H1 (cell line): ENCODE results near the gene NIM1K. TPM values are rescaled to one million over a fixed set of nuclear protein-coding genes. Genes with fewer than 3 reads are reported as not detected.

Source experiments
- CTCF ChIA-PET: fragments of 300-600 bp; sonication (Branson Sonifier 250); formaldehyde crosslinking; loops from one replicate; lab custom pipeline; 2021; ENCODE audit not compliant: partially characterized antibody; lab: Charles Lee
- POLR2A ChIA-PET: fragments of 300-600 bp; sonication (Branson Sonifier 250); formaldehyde crosslinking; loops from one replicate; lab custom pipeline; 2021; ENCODE audit warnings: inconsistent platforms; ENCODE audit not compliant: partially characterized antibody; lab: Charles Lee
- DNase-seq, 2 experiments: peaks; one replicate each; pipeline versions ENCODE4 v3.0.0 to v3.0.0-alpha.2; 2010 to 2022; ENCODE audit warnings: low spot score in 2 of 2, low read depth in 1 of 2, mixed read lengths in 1 of 2
- FAIRE-seq: peaks from 2 replicates; lab custom pipeline; 2011; peaks lifted over from hg19 to GRCh38; lab: Jason Lieb, UNC
- H2AFZ ChIP-seq: 2 replicates; pipeline ENCODE4 v1.8.1; 2012; ENCODE audit warnings: low read length, inconsistent platforms
- H2AK5ac ChIP-seq: 2 replicates; pipeline ENCODE4 v1.6.1; 2013; ENCODE audit warnings: low read depth, low read length
- H2BK120ac ChIP-seq: replicated peaks from 2 replicates; pipeline ENCODE3; 2013; ENCODE audit warnings: low read depth, low read length, inconsistent platforms
- H2BK12ac ChIP-seq: 2 replicates; pipeline ENCODE4 v1.6.1; 2013; ENCODE audit warnings: low read depth, low read length
- H2BK15ac ChIP-seq: 2 replicates; pipeline ENCODE4 v1.6.1; 2013; ENCODE audit warnings: low read length
- H2BK20ac ChIP-seq: 2 replicates; pipeline ENCODE4 v1.6.1; 2013; ENCODE audit warnings: low read length
- H2BK5ac ChIP-seq: 2 replicates; pipeline ENCODE4 v1.6.1; 2013; ENCODE audit warnings: low read depth, low read length
- H3K14ac ChIP-seq: 2 replicates; pipeline ENCODE4 v1.6.1; 2013; ENCODE audit warnings: inconsistent platforms; ENCODE audit not compliant: insufficient read length
- H3K18ac ChIP-seq: 2 replicates; pipeline ENCODE4 v1.6.1; 2013; ENCODE audit warnings: low read length; ENCODE audit errors: extremely low read depth
- H3K23ac ChIP-seq: 2 replicates; pipeline ENCODE4 v1.6.1; 2013; ENCODE audit warnings: inconsistent platforms; ENCODE audit not compliant: insufficient read length
- H3K23me2 ChIP-seq: 2 replicates; pipeline ENCODE4 v1.6.1; 2013; ENCODE audit warnings: low read depth, low read length
- H3K27ac ChIP-seq: 2 replicates; pipeline ENCODE4 v1.6.1; 2011; ENCODE audit warnings: low read depth, low read length, inconsistent platforms
- H3K27me3 ChIP-seq, 4 experiments: replicated peaks in 1 of 4; 1 replicate in 1 of 4; 2 replicates in 3 of 4; pipeline versions ENCODE4 v1.6.1 to v1.8.1; 2011 to 2013; ENCODE audit warnings: low read length in 3 of 4, mild to moderate bottlenecking in 3 of 4, inconsistent platforms in 2 of 4, mixed read lengths in 2 of 4, moderate library complexity in 1 of 4; ENCODE audit not compliant: control insufficient read depth in 3 of 4, insufficient read depth in 3 of 4; ENCODE audit errors: extremely low read depth in 1 of 4
- H3K36me3 ChIP-seq, 4 experiments: 2 replicates each; pipeline versions ENCODE4 v1.6.1 to v1.8.1; 2011 to 2013; ENCODE audit warnings: mild to moderate bottlenecking in 4 of 4, low read length in 3 of 4, moderate library complexity in 2 of 4, control low read depth in 1 of 4, inconsistent platforms in 1 of 4; ENCODE audit not compliant: insufficient read depth in 4 of 4, control insufficient read depth in 2 of 4
- H3K4ac ChIP-seq: replicated peaks from 2 replicates; pipeline ENCODE3; 2013; ENCODE audit warnings: low read length, low read depth, mixed read lengths, inconsistent platforms; ENCODE audit not compliant: insufficient read length
- H3K4me1 ChIP-seq, 4 experiments: replicated peaks in 1 of 4; 1 replicate in 1 of 4; 2 replicates in 3 of 4; pipeline versions ENCODE4 v1.6.1 to v1.8.1; 2011 to 2013; ENCODE audit warnings: low read length in 3 of 4, inconsistent platforms in 2 of 4, mixed read lengths in 1 of 4; ENCODE audit not compliant: insufficient read depth in 4 of 4, control insufficient read depth in 3 of 4
- H3K4me2 ChIP-seq, 2 experiments: 2 replicates each; pipeline versions ENCODE4 v1.6.1 to v1.8.1; 2011 to 2013; ENCODE audit warnings: low read depth in 2 of 2, low read length in 2 of 2, control low read depth in 1 of 2, inconsistent platforms in 1 of 2, mild to moderate bottlenecking in 1 of 2; ENCODE audit not compliant: insufficient read depth in 1 of 2
- H3K4me3 ChIP-seq, 4 experiments: fragments of 200-600, 300-600 bp in 1 of 4; sonication (generic), shearing (Covaris generic), sonication (Bioruptor Twin) in 1 of 4; 2 replicates each; pipeline versions ENCODE4 v1.5.1 to v1.8.1; 2011 to 2016; ENCODE audit warnings: low read length in 4 of 4, low read depth in 3 of 4, control low read depth in 2 of 4, inconsistent platforms in 2 of 4, mild to moderate bottlenecking in 2 of 4, mixed read lengths in 1 of 4, moderate library complexity in 1 of 4; ENCODE audit not compliant: insufficient read depth in 2 of 4; ENCODE audit errors: extremely low read depth in 1 of 4
- H3K56ac ChIP-seq: replicated peaks from 2 replicates; pipeline ENCODE3; 2013; ENCODE audit warnings: low read depth, mild to moderate bottlenecking, mixed read lengths, low read length, inconsistent platforms; ENCODE audit not compliant: insufficient read length
- H3K79me1 ChIP-seq: 2 replicates; pipeline ENCODE4 v1.6.1; 2013; ENCODE audit warnings: low read depth, low read length, control low read depth
- H3K79me2 ChIP-seq, 2 experiments: 2 replicates each; pipeline versions ENCODE4 v1.6.1 to v1.8.1; 2012 to 2013; ENCODE audit warnings: low read length in 2 of 2, mild to moderate bottlenecking in 2 of 2, inconsistent platforms in 1 of 2; ENCODE audit not compliant: insufficient read depth in 2 of 2, control insufficient read depth in 1 of 2
- H3K9ac ChIP-seq, 4 experiments: replicated peaks in 1 of 4; 1 replicate in 1 of 4; 2 replicates in 3 of 4; pipeline versions ENCODE4 v1.6.1 to v1.8.1; 2011 to 2013; ENCODE audit warnings: low read depth in 3 of 4, low read length in 3 of 4, control low read depth in 2 of 4, mild to moderate bottlenecking in 2 of 4, moderate library complexity in 2 of 4, inconsistent platforms in 1 of 4; ENCODE audit errors: extremely low read depth in 1 of 4
- H3K9me3 ChIP-seq, 2 experiments: 2 replicates each; pipeline versions ENCODE4 v1.6.1 to v1.8.1; 2012 to 2013; ENCODE audit warnings: mild to moderate bottlenecking in 2 of 2, moderate library complexity in 2 of 2, control low read depth in 1 of 2, inconsistent platforms in 1 of 2, low read depth in 1 of 2, low read length in 1 of 2, mixed read lengths in 1 of 2; ENCODE audit not compliant: insufficient read depth in 2 of 2
- H4K20me1 ChIP-seq, 2 experiments: replicated peaks in 1 of 2; 2 replicates each; pipeline versions ENCODE3 to v1.8.1; 2011 to 2013; ENCODE audit warnings: inconsistent platforms in 2 of 2, low read length in 2 of 2, mild to moderate bottlenecking in 1 of 2; ENCODE audit not compliant: insufficient read depth in 2 of 2, control insufficient read depth in 1 of 2
- H4K5ac ChIP-seq: 2 replicates; pipeline ENCODE4 v1.6.1; 2013; ENCODE audit warnings: low read length, low read depth, mixed read lengths, inconsistent platforms; ENCODE audit not compliant: insufficient read length
- H4K8ac ChIP-seq: 2 replicates; pipeline ENCODE4 v1.8.0; 2013; ENCODE audit warnings: mild to moderate bottlenecking, moderate library complexity, low read length, inconsistent platforms; ENCODE audit not compliant: insufficient read depth; ENCODE audit errors: extremely low read depth
- H4K91ac ChIP-seq: replicated peaks from 2 replicates; pipeline ENCODE3; 2013; ENCODE audit warnings: low read length, mixed read lengths, inconsistent platforms; ENCODE audit not compliant: insufficient read length
- KDM1A ChIP-seq: fragments of 200-600, 300-600 bp; sonication (generic); IDR thresholded peaks from 2 replicates; pipeline ENCODE4 v1.7.1; 2016; ENCODE audit warnings: mild to moderate bottlenecking, low read length, borderline replicate concordance
- WGBS, 2 experiments: shearing (Covaris generic) in 1 of 2; methylation state at CpG; one replicate each; pipeline versions ENCODE4 v1.1.6 to v1.1.7; 2013 to 2015; ENCODE audit warnings: low lambda C conversion rate in 2 of 2, mixed read lengths in 2 of 2, inconsistent platforms in 1 of 2, low coverage in 1 of 2, missing lambda C conversion rate in 1 of 2; ENCODE audit not compliant: insufficient replicate concordance in 2 of 2, insufficient coverage in 1 of 2, insufficient read length in 1 of 2; ENCODE audit errors: extremely low coverage in 1 of 2, missing lambda C conversion rate in 1 of 2; 5-methylcytosine and 5-hydroxymethylcytosine counted together
- polyA plus RNA-seq, 7 experiments: library from polyadenylated mRNA; depleted of rRNA in 3 of 7; stranded (reverse) in 5 of 7; unstranded in 2 of 7; fragments of >200 nt in 5 of 7; fragments of 200-250 nt in 2 of 7; gene quantifications; 1 replicate in 5 of 7; 2 replicates in 1 of 7; 4 replicates in 1 of 7; pipeline versions ENCODE4 v1.2.1 to v1.2.3, GENCODE V29; 2011 to 2013; ENCODE audit warnings: missing spikeins in 2 of 7, mixed read lengths in 2 of 7
- total RNA-seq: library from RNA; stranded (reverse); fragmentation: NEBNext Ultra II Directional; extraction: Animal tissue kit (Norgen Biotek cat#: 25700); gene quantifications from 2 replicates; pipeline ENCODE4 v1.2.1, GENCODE V29; 2021

NIM1K gene
- total and polyA plus RNA-seq, 2 of the 8 experiments (the other 6 are each of a cell fraction or from before 2014, with no cell fraction given): not detected

GRCh38 chr5:43233946-43234345 lies 41.9 kb downstream of the NIM1K start:
- Histone ChIP-seq H3K23me2 (no peaks in the 10 kb centered on the region), H2BK120ac (no peak overlapping the region), H3K4me3 (no peak overlapping the region), H2BK12ac (no peak overlapping the region), H3K36me3 (no peaks in the 10 kb centered on the region), H3K79me2 (no peaks in the 10 kb centered on the region), H2AFZ (no peak overlapping the region), H4K20me1 (no peaks in the 10 kb centered on the region), H3K4me1 (no peaks in the 10 kb centered on the region), H2BK5ac (no peak overlapping the region), H2BK15ac (no peak overlapping the region), H3K27me3 (no peaks in the 10 kb centered on the region), H3K23ac (no peak overlapping the region), H4K8ac (no peak overlapping the region), H4K5ac (no peak overlapping the region), H3K79me1 (no peaks in the 10 kb centered on the region), H3K4me2 (no peak overlapping the region), H4K91ac (no peak overlapping the region), H3K14ac (no peak overlapping the region), H3K9ac (no peak overlapping the region), H3K27ac (no peak overlapping the region), H3K4ac (no peak overlapping the region), H2AK5ac (no peak overlapping the region), H3K9me3 (no peaks in the 10 kb centered on the region), H2BK20ac (no peak overlapping the region), H3K18ac (no peak overlapping the region), H3K56ac (no peak overlapping the region)
- WGBS, 2 experiments: 84% methylated on average over 3 of the region's 3 CpGs; no CpG with 5 or more reads in 1 of the 2 experiments
- FAIRE-seq: no peak
- POLR2A ChIA-PET: no interaction called here
- CTCF ChIA-PET: interaction anchor here (0.6 to 2.7 kb wide), 4 partner anchors 20 to 156 kb away, joined by 3 to 13 read pairs (median 4); no protein-coding TSS in a partner anchor
- no peak for DNase-seq
- TF ChIP-seq KDM1A: no peak
